Activated naive CD4-positive, alpha-beta T cell treated with anti-CD3 and anti-CD28 coated beads for 36 hours (primary cell): Measurements from ENCODE around the gene GRIP1. TPM values are rescaled to one million over a fixed set of nuclear protein-coding genes. Genes with fewer than 3 reads are reported as not detected.
A peak's percentile ranks its signal among the peaks of the same experiment; 100 is the strongest.

Experiments
- CTCF ChIA-PET: fragments of 350-600 bp; sonication (Branson Sonifier 250); formaldehyde crosslinking; loops from one replicate; lab custom pipeline; 2021; ENCODE audit warnings: antibody characterized with exemption; lab: Charles Lee
- DNase-seq: peaks from one replicate; pipeline ENCODE4 v3.0.0-alpha.2; 2020
- H3K27ac Mint-ChIP-seq: one replicate; pipeline ENCODE4 v1.8.0; 2021; ENCODE audit warnings: mild to moderate bottlenecking, mixed read lengths
- H3K27me3 Mint-ChIP-seq: one replicate; pipeline ENCODE4 v1.8.0; 2021; ENCODE audit warnings: low read depth, mixed read lengths
- H3K36me3 Mint-ChIP-seq: one replicate; pipeline ENCODE4 v1.8.0; 2021; ENCODE audit warnings: low read depth, mixed read lengths
- H3K4me1 Mint-ChIP-seq: one replicate; pipeline ENCODE4 v1.8.0; 2021; ENCODE audit warnings: low read depth, mixed read lengths
- H3K4me3 Mint-ChIP-seq: one replicate; pipeline ENCODE4 v1.8.0; 2021; ENCODE audit warnings: mild to moderate bottlenecking, moderate library complexity, mixed read lengths
- H3K9me3 Mint-ChIP-seq: one replicate; pipeline ENCODE4 v1.8.0; 2021; ENCODE audit warnings: mixed read lengths
- intact Hi-C: fragments of 100-400 bp; cut with micrococcal nuclease; formaldehyde crosslinking; loops from one replicate; pipeline ENCODE4 v1.15.1; 2023
- total RNA-seq, 2 experiments: library from RNA; stranded (reverse); gene quantifications; one replicate each; pipeline ENCODE4 v1.2.3, GENCODE V29; 2021

GRIP1 gene
- total RNA-seq, 2 experiments from 2014 or later, result 1.2 to 2.2 TPM

GRCh38 chr12:66497008-66497897, 181.6 kb downstream of the GRIP1 start:
- no peak for DNase-seq
- Mint-ChIP-seq H3K9me3 (no peaks in the 10 kb centered on the region), H3K36me3 (no peaks in the 10 kb centered on the region), H3K27ac (no peak overlapping the region), H3K27me3 (no peaks in the 10 kb centered on the region), H3K4me3 (no peak overlapping the region), H3K4me1 (no peaks in the 10 kb centered on the region)
- CTCF ChIA-PET, result no interaction called here
- intact Hi-C loops, result no loop called here

GRCh38 chr12:66496595-66496994, 182.3 kb downstream of the GRIP1 start:
- H3K27ac Mint-ChIP-seq, result no peak overlapping the region

GRCh38 chr12:66495709-66496108, 183.2 kb downstream of the GRIP1 start:
- H3K4me3 Mint-ChIP-seq, result no peak overlapping the region
- intact Hi-C loops, result no loop called here
- H3K36me3 Mint-ChIP-seq, result no peaks in the 10 kb centered on the region
- no peaks in the 10 kb centered on the region for H3K27me3 Mint-ChIP-seq
- no peaks in the 10 kb centered on the region for H3K4me1 Mint-ChIP-seq
- no peak for DNase-seq
- no peaks in the 10 kb centered on the region for H3K9me3 Mint-ChIP-seq
- no peak overlapping the region for H3K27ac Mint-ChIP-seq
- CTCF ChIA-PET, result no interaction called here

More at GRCh38 chr12:66496595-66496994, 182.3 kb downstream of the GRIP1 start:
- CTCF ChIA-PET, result no interaction called here
- Mint-ChIP-seq H3K36me3 (no peaks in the 10 kb centered on the region), H3K27me3 (no peaks in the 10 kb centered on the region), H3K4me3 (no peak overlapping the region), H3K4me1 (no peaks in the 10 kb centered on the region), H3K9me3 (no peaks in the 10 kb centered on the region)
- intact Hi-C loops, result no loop called here
- no peak for DNase-seq

- Mint-ChIP-seq H3K9me3 (no peaks in the 10 kb centered on the region), H3K27ac (no peak overlapping the region), H3K36me3 (no peaks in the 10 kb centered on the region), H3K4me1 (no peaks in the 10 kb centered on the region), H3K4me3 (no peak overlapping the region), H3K27me3 (no peaks in the 10 kb centered on the region)
- CTCF ChIA-PET, result no interaction called here
- DNase-seq, result no peak
- intact Hi-C loops, result no loop called here
Measured at GRCh38 chr12:66493819-66494218, 185.1 kb downstream of the GRIP1 start.

- Mint-ChIP-seq H3K4me1 (no peaks in the 10 kb centered on the region), H3K36me3 (no peaks in the 10 kb centered on the region), H3K4me3 (no peak overlapping the region), H3K27me3 (peaks cover 6% of the 10 kb centered on the region), H3K27ac (no peak overlapping the region), H3K9me3 (no peaks in the 10 kb centered on the region)
- no peak for DNase-seq
- intact Hi-C loops, result no loop called here
- CTCF ChIA-PET, result no interaction called here
Measured at GRCh38 chr12:66491853-66492252, 187.0 kb downstream of the GRIP1 start.

GRCh38 chr12:66482351-66483203, 196.3 kb downstream of the GRIP1 start:
- CTCF ChIA-PET, result no interaction called here

GRCh38 chr12:66467932-66468331, 210.9 kb downstream of the GRIP1 start:
- intact Hi-C loops, result no loop called here
- H3K9me3 Mint-ChIP-seq, result no peaks in the 10 kb centered on the region
- H3K4me3 Mint-ChIP-seq, result no peak overlapping the region
- H3K36me3 Mint-ChIP-seq, result no peaks in the 10 kb centered on the region
- no peak overlapping the region for H3K27ac Mint-ChIP-seq
- peak; percentile 6 for DNase-seq
- no peaks in the 10 kb centered on the region for H3K27me3 Mint-ChIP-seq
- no peaks in the 10 kb centered on the region for H3K4me1 Mint-ChIP-seq
- CTCF ChIA-PET, result no interaction called here

More at GRCh38 chr12:66482351-66483203, 196.3 kb downstream of the GRIP1 start:
- Mint-ChIP-seq H3K9me3 (peaks cover 22% of the 10 kb centered on the region), H3K4me3 (no peak overlapping the region), H3K27me3 (no peaks in the 10 kb centered on the region), H3K4me1 (no peaks in the 10 kb centered on the region), H3K36me3 (no peaks in the 10 kb centered on the region), H3K27ac (no peak overlapping the region)
- no peak for DNase-seq
- intact Hi-C loops, result no loop called here

- no peaks in the 10 kb centered on the region for H3K36me3 Mint-ChIP-seq
- no peak for DNase-seq
- intact Hi-C loops, result no loop called here
- CTCF ChIA-PET, result no interaction called here
- no peaks in the 10 kb centered on the region for H3K9me3 Mint-ChIP-seq
- no peak overlapping the region for H3K27ac Mint-ChIP-seq
- no peaks in the 10 kb centered on the region for H3K4me1 Mint-ChIP-seq
- H3K4me3 Mint-ChIP-seq, result no peak overlapping the region
- no peaks in the 10 kb centered on the region for H3K27me3 Mint-ChIP-seq
Measured at GRCh38 chr12:66461331-66461730, 217.5 kb downstream of the GRIP1 start.

GRCh38 chr12:66459944-66460482, 218.9 kb downstream of the GRIP1 start:
- no peak overlapping the region for H3K4me3 Mint-ChIP-seq
- H3K27ac Mint-ChIP-seq, result no peak overlapping the region
- DNase-seq, result no peak
- intact Hi-C loops, result no loop called here
- no peaks in the 10 kb centered on the region for H3K27me3 Mint-ChIP-seq
- no peaks in the 10 kb centered on the region for H3K36me3 Mint-ChIP-seq
- H3K9me3 Mint-ChIP-seq, result no peaks in the 10 kb centered on the region
- CTCF ChIA-PET, result no interaction called here
- no peaks in the 10 kb centered on the region for H3K4me1 Mint-ChIP-seq

- Mint-ChIP-seq H3K27me3 (no peaks in the 10 kb centered on the region), H3K4me3 (no peak overlapping the region), H3K9me3 (no peaks in the 10 kb centered on the region), H3K4me1 (peaks cover 8% of the 10 kb centered on the region), H3K36me3 (no peaks in the 10 kb centered on the region), H3K27ac (no peak overlapping the region)
- DNase-seq, result no peak
- CTCF ChIA-PET, result no interaction called here
- intact Hi-C loops, result no loop called here
Measured at GRCh38 chr12:66456612-66457011, 222.3 kb downstream of the GRIP1 start.

GRCh38 chr12:66453844-66454243, 225.0 kb downstream of the GRIP1 start:
- Mint-ChIP-seq H3K27me3 (no peaks in the 10 kb centered on the region), H3K36me3 (no peaks in the 10 kb centered on the region), H3K27ac (no peak overlapping the region), H3K4me3 (no peak overlapping the region), H3K9me3 (no peaks in the 10 kb centered on the region), H3K4me1 (peaks cover 8% of the 10 kb centered on the region)
- peak; percentile 13 for DNase-seq
- intact Hi-C loops, result no loop called here
- CTCF ChIA-PET, result interaction anchor here (1.3 kb wide), 1 partner anchor 185 kb away, joined by 4 read pairs; no protein-coding TSS in a partner anchor

GRCh38 chr12:66453120-66453519, 225.8 kb downstream of the GRIP1 start:
- intact Hi-C loops, result no loop called here
- DNase-seq, result no peak
- Mint-ChIP-seq H3K4me3 (no peak overlapping the region), H3K27ac (no peak overlapping the region), H3K4me1 (peaks cover 8% of the 10 kb centered on the region), H3K27me3 (no peaks in the 10 kb centered on the region), H3K9me3 (no peaks in the 10 kb centered on the region), H3K36me3 (no peaks in the 10 kb centered on the region)
- CTCF ChIA-PET, result interaction anchor here (1.3 kb wide), 1 partner anchor 184 kb away, joined by 4 read pairs; no protein-coding TSS in a partner anchor
